ENCODE results near the gene CTBP2.

DNA sequence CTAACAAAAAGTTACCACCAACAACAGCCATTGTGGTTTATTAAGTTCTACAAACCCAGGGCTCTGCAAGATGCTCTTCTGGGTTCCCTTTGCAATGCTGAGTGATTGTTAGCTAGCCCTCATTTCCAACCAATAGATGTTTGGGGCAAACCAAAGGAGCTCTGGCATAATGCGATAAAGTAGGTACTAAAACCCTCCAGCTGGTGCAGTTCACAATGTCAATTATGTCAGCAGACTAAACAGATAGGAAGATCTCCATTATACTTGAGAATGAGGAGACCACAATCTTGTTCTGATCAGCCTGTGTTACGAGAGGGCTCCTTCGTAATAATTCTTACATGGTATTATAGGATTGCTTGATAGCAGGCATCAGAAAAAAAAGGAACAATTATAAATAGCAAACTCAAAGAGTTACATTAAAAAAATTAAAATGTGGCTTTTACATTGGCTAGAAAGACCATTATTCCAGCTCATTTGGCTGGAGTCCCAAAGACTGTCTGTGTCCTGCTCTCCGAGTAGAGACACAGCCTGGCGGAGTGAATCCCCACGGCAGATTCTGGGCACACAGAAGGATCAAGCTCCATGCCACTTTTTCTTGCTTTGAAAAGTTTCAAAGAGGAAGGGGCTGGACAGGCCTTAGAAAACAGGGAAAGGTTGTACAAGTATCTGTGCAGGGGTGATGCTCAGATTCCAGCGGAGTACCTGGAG, 124.6 kb downstream of the CTBP2 start:
- TF ChIP-seq EZH2 (conservative IDR thresholded peaks at IDR 0.05; ENCODE audit: low read depth, low read length) (no peak), HDAC6 (IDR thresholded peaks at IDR 0.05; ENCODE audit: low read depth, low read length) (no peak), SP1 (IDR thresholded peaks at IDR 0.05) (no peak), SP1 (CRISPR knock-in tag; IDR thresholded peaks at IDR 0.05) (no peak), TCF7 (IDR thresholded peaks at IDR 0.05; ENCODE audit: low read depth) (no peak)
- TF ChIP-seq, protein P1, sequence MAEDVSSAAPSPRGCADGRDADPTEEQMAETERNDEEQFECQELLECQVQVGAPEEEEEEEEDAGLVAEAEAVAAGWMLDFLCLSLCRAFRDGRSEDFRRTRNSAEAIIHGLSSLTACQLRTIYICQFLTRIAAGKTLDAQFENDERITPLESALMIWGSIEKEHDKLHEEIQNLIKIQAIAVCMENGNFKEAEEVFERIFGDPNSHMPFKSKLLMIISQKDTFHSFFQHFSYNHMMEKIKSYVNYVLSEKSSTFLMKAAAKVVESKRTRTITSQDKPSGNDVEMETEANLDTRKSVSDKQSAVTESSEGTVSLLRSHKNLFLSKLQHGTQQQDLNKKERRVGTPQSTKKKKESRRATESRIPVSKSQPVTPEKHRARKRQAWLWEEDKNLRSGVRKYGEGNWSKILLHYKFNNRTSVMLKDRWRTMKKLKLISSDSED (CRISPR knock-in tag; IDR thresholded peaks at IDR 0.05): no peak
- TF ChIP-seq, protein P2, sequence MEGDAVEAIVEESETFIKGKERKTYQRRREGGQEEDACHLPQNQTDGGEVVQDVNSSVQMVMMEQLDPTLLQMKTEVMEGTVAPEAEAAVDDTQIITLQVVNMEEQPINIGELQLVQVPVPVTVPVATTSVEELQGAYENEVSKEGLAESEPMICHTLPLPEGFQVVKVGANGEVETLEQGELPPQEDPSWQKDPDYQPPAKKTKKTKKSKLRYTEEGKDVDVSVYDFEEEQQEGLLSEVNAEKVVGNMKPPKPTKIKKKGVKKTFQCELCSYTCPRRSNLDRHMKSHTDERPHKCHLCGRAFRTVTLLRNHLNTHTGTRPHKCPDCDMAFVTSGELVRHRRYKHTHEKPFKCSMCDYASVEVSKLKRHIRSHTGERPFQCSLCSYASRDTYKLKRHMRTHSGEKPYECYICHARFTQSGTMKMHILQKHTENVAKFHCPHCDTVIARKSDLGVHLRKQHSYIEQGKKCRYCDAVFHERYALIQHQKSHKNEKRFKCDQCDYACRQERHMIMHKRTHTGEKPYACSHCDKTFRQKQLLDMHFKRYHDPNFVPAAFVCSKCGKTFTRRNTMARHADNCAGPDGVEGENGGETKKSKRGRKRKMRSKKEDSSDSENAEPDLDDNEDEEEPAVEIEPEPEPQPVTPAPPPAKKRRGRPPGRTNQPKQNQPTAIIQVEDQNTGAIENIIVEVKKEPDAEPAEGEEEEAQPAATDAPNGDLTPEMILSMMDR (CRISPR knock-in tag; IDR thresholded peaks at IDR 0.05): no peak
- TF ChIP-seq, protein P3, sequence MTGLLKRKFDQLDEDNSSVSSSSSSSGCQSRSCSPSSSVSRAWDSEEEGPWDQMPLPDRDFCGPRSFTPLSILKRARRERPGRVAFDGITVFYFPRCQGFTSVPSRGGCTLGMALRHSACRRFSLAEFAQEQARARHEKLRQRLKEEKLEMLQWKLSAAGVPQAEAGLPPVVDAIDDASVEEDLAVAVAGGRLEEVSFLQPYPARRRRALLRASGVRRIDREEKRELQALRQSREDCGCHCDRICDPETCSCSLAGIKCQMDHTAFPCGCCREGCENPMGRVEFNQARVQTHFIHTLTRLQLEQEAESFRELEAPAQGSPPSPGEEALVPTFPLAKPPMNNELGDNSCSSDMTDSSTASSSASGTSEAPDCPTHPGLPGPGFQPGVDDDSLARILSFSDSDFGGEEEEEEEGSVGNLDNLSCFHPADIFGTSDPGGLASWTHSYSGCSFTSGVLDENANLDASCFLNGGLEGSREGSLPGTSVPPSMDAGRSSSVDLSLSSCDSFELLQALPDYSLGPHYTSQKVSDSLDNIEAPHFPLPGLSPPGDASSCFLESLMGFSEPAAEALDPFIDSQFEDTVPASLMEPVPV (CRISPR knock-in tag; IDR thresholded peaks at IDR 0.05): no peak

Data from HepG2 (cell line).